ENCODE data around the gene FAF1. TPM values are rescaled to one million over a fixed set of nuclear protein-coding genes. Genes with fewer than 3 reads are reported as not detected.
"Not testable (repeated sequence)": the region's sequence is repeated elsewhere in the genome, so short reads cannot be mapped to it uniquely, and the experiment has no call there.

Gene FAF1
- total and polyA plus RNA-seq, 4 donors: 8.6 to 45.0 (median 18.2) TPM

GRCh38 chr1:50531027-50531426, 429.0 kb downstream of the FAF1 start:
- WGBS: 86% methylated on average over 2 of the region's 2 CpGs
- Histone ChIP-seq H3K27ac (ENCODE audit: low read depth in 1 of 2, low read length in 2 of 2) (no peak overlapping the region), H3K4me3 (ENCODE audit: low read depth in 1 of 3, low read length in 3 of 3) (no peak overlapping the region), H3K9ac (ENCODE audit: low read depth in 1 of 2, low read length in 2 of 2) (no peak overlapping the region), H3K36me3 (ENCODE audit: control insufficient read depth in 4 of 4, insufficient read depth in 3 of 4, low read depth in 1 of 4, low read length in 3 of 4) (no peaks in the 10 kb centered on the region), H3K4me1 (ENCODE audit: control insufficient read depth in 4 of 4, insufficient read depth in 4 of 4, low read length in 3 of 4) (peaks cover 5 to 11% (median 8%) of the 10 kb centered on the region in 4 donors), H3K9me3 (ENCODE audit: control insufficient read depth in 4 of 4, low read length in 3 of 4) (no peaks in the 10 kb centered on the region), H3K27me3 (ENCODE audit: control insufficient read depth in 4 of 4, insufficient read depth in 4 of 4, low read length in 3 of 4) (no peaks in the 10 kb centered on the region)
- no peak for DNase-seq (ENCODE audit: low spot score)
- no peak for TF ChIP-seq JUND (IDR thresholded peaks at IDR 0.05)
- TF ChIP-seq SP1 (IDR thresholded peaks at IDR 0.05): no peak
- no peak for TF ChIP-seq TAF1 (conservative IDR thresholded peaks at IDR 0.05)
- no peak for TF ChIP-seq EGR1 (IDR thresholded peaks at IDR 0.05; ENCODE audit: low read depth in 2 of 2)
- TF ChIP-seq RAD21 (IDR thresholded peaks at IDR 0.05): no peak
- TF ChIP-seq YY1 (IDR thresholded peaks at IDR 0.05): no peak
- no peak for TF ChIP-seq HNF4A (conservative IDR thresholded peaks at IDR 0.05)
- TF ChIP-seq GABPA (IDR thresholded peaks at IDR 0.05 in 1 of 2, conservative IDR thresholded peaks at IDR 0.05 in 1 of 2): no peak
- TF ChIP-seq NR2F2 (IDR thresholded peaks at IDR 0.05): no peak
- no peak for TF ChIP-seq FOXA2 (IDR thresholded peaks at IDR 0.05)
- no peak for TF ChIP-seq MAX (IDR thresholded peaks at IDR 0.05)
- no peak for TF ChIP-seq CTCF (IDR thresholded peaks at IDR 0.05; ENCODE audit: low read depth, low read length, missing input control)
- TF ChIP-seq ATF3 (IDR thresholded peaks at IDR 0.05): no peak
- no peak for TF ChIP-seq FOXA1 (IDR thresholded peaks at IDR 0.05)
- no peak for TF ChIP-seq HNF4G (IDR thresholded peaks at IDR 0.05)

- no peaks in the 10 kb centered on the region for H3K27me3 ChIP-seq (ENCODE audit: control insufficient read depth in 4 of 4, insufficient read depth in 4 of 4, low read length in 3 of 4)
- no peak overlapping the region for H3K4me3 ChIP-seq (ENCODE audit: low read depth in 1 of 3, low read length in 3 of 3)
- H3K4me1 ChIP-seq (ENCODE audit: control insufficient read depth in 4 of 4, insufficient read depth in 4 of 4, low read length in 3 of 4): peaks cover 5 to 11% (median 8%) of the 10 kb centered on the region in 4 donors
- H3K27ac ChIP-seq (ENCODE audit: low read depth in 1 of 2, low read length in 2 of 2): no peak overlapping the region
- no peaks in the 10 kb centered on the region for H3K36me3 ChIP-seq (ENCODE audit: control insufficient read depth in 4 of 4, insufficient read depth in 3 of 4, low read depth in 1 of 4, low read length in 3 of 4)
- no peak for DNase-seq (ENCODE audit: low spot score)
- H3K9ac ChIP-seq (ENCODE audit: low read depth in 1 of 2, low read length in 2 of 2): no peak overlapping the region
- no peaks in the 10 kb centered on the region for H3K9me3 ChIP-seq (ENCODE audit: control insufficient read depth in 4 of 4, low read length in 3 of 4)
- TF ChIP-seq REST (IDR thresholded peaks at IDR 0.05): no peak
Observed at GRCh38 chr1:50529510-50529909, 430.6 kb downstream of the FAF1 start.

- DNase-seq (ENCODE audit: low spot score); H3K9me3 ChIP-seq (ENCODE audit: control insufficient read depth in 4 of 4, low read length in 3 of 4); H3K36me3 ChIP-seq (ENCODE audit: control insufficient read depth in 4 of 4, insufficient read depth in 3 of 4, low read depth in 1 of 4, low read length in 3 of 4); H3K4me3 ChIP-seq (ENCODE audit: low read depth in 1 of 3, low read length in 3 of 3); H3K27me3 ChIP-seq (ENCODE audit: control insufficient read depth in 4 of 4, insufficient read depth in 4 of 4, low read length in 3 of 4); H3K27ac ChIP-seq (ENCODE audit: low read depth in 1 of 2, low read length in 2 of 2); H3K9ac ChIP-seq (ENCODE audit: low read depth in 1 of 2, low read length in 2 of 2): not testable (repeated sequence)
- peaks cover 5 to 11% (median 8%) of the 10 kb centered on the region in 4 donors for H3K4me1 ChIP-seq (ENCODE audit: control insufficient read depth in 4 of 4, insufficient read depth in 4 of 4, low read length in 3 of 4)
- 57% methylated on average over 3 of the region's 3 CpGs for WGBS
Observed at GRCh38 chr1:50527987-50528320, 432.1 kb downstream of the FAF1 start.

Data from liver (tissue), 9 donors.